Small intestine (tissue), 7 donors: Measurements from ENCODE around the gene KLHL11. TPM values are rescaled to one million over a fixed set of nuclear protein-coding genes. Genes with fewer than 3 reads are reported as not detected.

Experiments
- DNase-seq, 2 donors: peaks; one replicate each; pipeline versions ENCODE4 v3.0.0 to v3.0.0-alpha.2; 2013
- FAIRE-seq: peaks from 2 replicates; lab custom pipeline; 2012; peaks lifted over from hg19 to GRCh38; lab: Jason Lieb, UNC
- H3K27ac ChIP-seq, 3 donors: one replicate each; pipeline ENCODE4 v1.5.1; 2013; ENCODE audit warnings: low read length in 2 of 3, mild to moderate bottlenecking in 2 of 3, control low read depth in 1 of 3, inconsistent platforms in 1 of 3, low read depth in 1 of 3, moderate library complexity in 1 of 3
- H3K27me3 ChIP-seq, 3 donors: one replicate each; pipeline ENCODE4 v1.6.1; 2013; ENCODE audit warnings: low read length in 3 of 3, inconsistent platforms in 1 of 3; ENCODE audit not compliant: control insufficient read depth in 3 of 3, insufficient read depth in 3 of 3
- H3K36me3 ChIP-seq, 3 donors: one replicate each; pipeline ENCODE4 v1.6.1; 2013; ENCODE audit warnings: low read length in 3 of 3, inconsistent platforms in 1 of 3, low read depth in 1 of 3, mild to moderate bottlenecking in 1 of 3, moderate library complexity in 1 of 3; ENCODE audit not compliant: control insufficient read depth in 3 of 3, insufficient read depth in 2 of 3
- H3K4me1 ChIP-seq, 3 donors: one replicate each; pipeline ENCODE4 v1.6.1; 2013; ENCODE audit warnings: low read length in 2 of 3, inconsistent platforms in 1 of 3, low read depth in 1 of 3, mild to moderate bottlenecking in 1 of 3, moderate library complexity in 1 of 3; ENCODE audit not compliant: control insufficient read depth in 3 of 3, insufficient read depth in 2 of 3
- H3K4me3 ChIP-seq, 3 donors: one replicate each; pipeline ENCODE4 v1.5.1; 2013; ENCODE audit warnings: low read length in 3 of 3, control low read depth in 1 of 3, inconsistent platforms in 1 of 3, low read depth in 1 of 3, mild to moderate bottlenecking in 1 of 3, moderate library complexity in 1 of 3
- H3K9me3 ChIP-seq, 2 donors: one replicate each; pipeline ENCODE4 v1.6.1; 2013; ENCODE audit warnings: low read depth in 1 of 2, low read length in 1 of 2; ENCODE audit not compliant: control insufficient read depth in 2 of 2, insufficient read depth in 1 of 2
- WGBS, 3 donors: extraction: QIAGEN DNeasy Blood & Tissue Kit; methylation state at CpG; one replicate each; pipeline ENCODE4 v1.1.7; 2013; 5-methylcytosine and 5-hydroxymethylcytosine counted together
- polyA plus RNA-seq, 4 donors: library from polyadenylated mRNA; stranded (reverse) in 3 of 4; unstranded in 1 of 4; fragments of 200-250 nt in 3 of 4; fragments of 120-200 nt in 1 of 4; gene quantifications; one replicate each; pipeline versions ENCODE4 v1.2.1 to v1.2.3, GENCODE V29; 2013
- donor health status: healthy with polysubstance abuse.
- donor health status: control.
- donor health status: control.
- donor health status: Bipolar disorder and iron deficiency.
- donor health status: healthy.

The KLHL11 gene
- polyA plus RNA-seq, 4 donors = 1.7 to 5.1 TPM; not detected in 2

DNA sequence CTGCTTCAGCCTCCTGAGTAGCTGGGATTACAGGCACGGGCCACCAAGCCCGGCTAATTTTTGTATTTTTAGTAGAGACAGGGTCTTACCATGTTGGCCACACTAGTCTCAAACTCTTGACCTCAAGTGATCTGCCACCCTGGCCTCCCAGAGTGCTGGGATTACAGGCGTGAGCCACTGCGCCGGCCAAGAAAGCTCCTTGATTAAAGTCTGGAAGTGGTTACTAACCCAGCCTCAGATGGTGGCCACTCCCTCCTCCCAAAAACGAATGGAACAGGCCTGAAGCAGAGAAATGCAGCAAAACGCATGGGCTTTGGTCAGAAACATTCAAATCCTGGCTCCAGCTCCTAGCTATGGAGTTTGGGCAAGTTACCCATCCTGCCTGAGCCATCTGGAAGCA lies 41.1 kb downstream of the KLHL11 start:
- DNase-seq = no peak
- Histone ChIP-seq H3K27me3 (no peaks in the 10 kb centered on the region), H3K4me1 (no peaks in the 10 kb centered on the region), H3K4me3 (no peak overlapping the region), H3K9me3 (no peaks in the 10 kb centered on the region), H3K36me3 (peaks cover 0 to 68% (median 0%) of the 10 kb centered on the region in 3 donors), H3K27ac (no peak overlapping the region)
- 63 to 80% (median 70%) methylated on average over 6 to 7 of the region's 7 CpGs for WGBS, 3 donors
- FAIRE-seq = no peak

DNA sequence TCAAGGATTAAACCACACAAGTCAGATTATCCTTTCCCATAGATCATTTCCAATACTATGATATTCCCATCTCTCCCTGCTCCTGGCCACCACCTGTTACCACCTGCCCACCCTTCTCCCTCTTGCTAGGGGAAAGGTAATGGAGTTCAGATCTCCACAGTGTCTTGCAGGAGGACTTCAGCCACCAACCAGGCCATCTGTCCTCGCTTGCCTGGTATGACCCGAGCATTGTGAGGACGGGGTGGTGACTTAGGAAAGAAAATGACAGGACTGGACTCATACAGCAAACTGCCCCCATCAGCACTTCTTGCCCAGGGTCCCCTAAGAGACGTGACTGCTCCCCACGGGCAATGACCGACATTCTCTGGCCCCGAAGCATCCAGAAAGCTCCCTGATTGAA lies 41.6 kb downstream of the KLHL11 start:
- Histone ChIP-seq H3K27ac (no peak overlapping the region), H3K36me3 (peaks cover 0 to 66% (median 0%) of the 10 kb centered on the region in 3 donors), H3K4me3 (no peak overlapping the region), H3K27me3 (no peaks in the 10 kb centered on the region), H3K9me3 (no peaks in the 10 kb centered on the region), H3K4me1 (no peaks in the 10 kb centered on the region)
- DNase-seq = no peak
- WGBS, 3 donors = 90 to 92% (median 90%) methylated on average over 7 of the region's 7 CpGs
- no peak for FAIRE-seq

DNA sequence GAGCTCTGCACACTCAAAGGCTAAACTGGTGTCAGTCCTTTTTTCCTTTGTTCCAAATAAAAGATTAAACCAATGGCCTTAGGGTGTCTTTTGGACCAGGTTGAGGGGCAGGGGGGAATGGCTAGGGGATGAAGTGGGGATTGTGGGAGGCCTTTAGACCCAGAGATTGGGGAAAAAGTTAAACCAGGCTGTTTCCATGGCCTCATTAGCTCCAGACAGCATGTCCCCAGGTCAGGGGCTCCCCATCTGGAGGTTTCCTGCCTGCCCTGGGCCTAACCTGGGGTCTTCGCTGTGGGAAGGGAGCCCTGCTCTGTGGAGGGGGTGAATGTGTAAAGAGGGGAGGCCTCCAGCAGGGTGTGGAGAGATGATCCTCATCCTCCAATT lies 42.1 kb downstream of the KLHL11 start:
- no peak overlapping the region for H3K4me3 ChIP-seq
- no peaks in the 10 kb centered on the region for H3K4me1 ChIP-seq
- DNase-seq = no peak
- H3K9me3 ChIP-seq = no peaks in the 10 kb centered on the region
- H3K27me3 ChIP-seq = no peaks in the 10 kb centered on the region
- H3K36me3 ChIP-seq = peaks cover 0 to 65% (median 0%) of the 10 kb centered on the region in 3 donors
- 86 to 100% (median 100%) methylated on average over 1 of the region's 1 CpG for WGBS, 3 donors
- FAIRE-seq = no peak
- H3K27ac ChIP-seq = no peak overlapping the region

GRCh38 chr17:41822216-41823140 lies 42.7 kb downstream of the KLHL11 start:
- H3K4me3 ChIP-seq = no peak overlapping the region
- DNase-seq = no peak
- peaks cover 0 to 63% (median 0%) of the 10 kb centered on the region in 3 donors for H3K36me3 ChIP-seq
- 70 to 83% (median 76%) methylated on average over 12 of the region's 12 CpGs for whole genome bisulfite sequencing, 3 donors
- no peaks in the 10 kb centered on the region for H3K9me3 ChIP-seq
- no peak for FAIRE-seq
- no peaks in the 10 kb centered on the region for H3K27me3 ChIP-seq
- H3K4me1 ChIP-seq = no peaks in the 10 kb centered on the region
- no peak overlapping the region for H3K27ac ChIP-seq

GRCh38 chr17:41821776-41822175 lies 43.4 kb downstream of the KLHL11 start:
- FAIRE-seq (no peak), DNase-seq (no peak)
- H3K9me3 ChIP-seq = no peaks in the 10 kb centered on the region
- no peak overlapping the region for H3K4me3 ChIP-seq
- peaks cover 0 to 61% (median 0%) of the 10 kb centered on the region in 3 donors for H3K36me3 ChIP-seq
- H3K4me1 ChIP-seq = no peaks in the 10 kb centered on the region
- WGBS, 3 donors = 75 to 88% (median 81%) methylated on average over 14 of the region's 14 CpGs
- H3K27me3 ChIP-seq = no peaks in the 10 kb centered on the region
- no peak overlapping the region for H3K27ac ChIP-seq

GRCh38 chr17:41818024-41818423 lies 47.2 kb downstream of the KLHL11 start:
- Histone ChIP-seq H3K4me1 (peaks cover 0 to 2% (median 0%) of the 10 kb centered on the region in 3 donors), H3K36me3 (peaks cover 0 to 36% (median 0%) of the 10 kb centered on the region in 3 donors), H3K27ac (no peak overlapping the region), H3K9me3 (no peaks in the 10 kb centered on the region), H3K4me3 (no peak overlapping the region), H3K27me3 (no peaks in the 10 kb centered on the region)
- FAIRE-seq (no peak), DNase-seq (no peak)
- 90 to 97% (median 95%) methylated on average over 18 to 20 of the region's 20 CpGs for WGBS, 3 donors

DNA sequence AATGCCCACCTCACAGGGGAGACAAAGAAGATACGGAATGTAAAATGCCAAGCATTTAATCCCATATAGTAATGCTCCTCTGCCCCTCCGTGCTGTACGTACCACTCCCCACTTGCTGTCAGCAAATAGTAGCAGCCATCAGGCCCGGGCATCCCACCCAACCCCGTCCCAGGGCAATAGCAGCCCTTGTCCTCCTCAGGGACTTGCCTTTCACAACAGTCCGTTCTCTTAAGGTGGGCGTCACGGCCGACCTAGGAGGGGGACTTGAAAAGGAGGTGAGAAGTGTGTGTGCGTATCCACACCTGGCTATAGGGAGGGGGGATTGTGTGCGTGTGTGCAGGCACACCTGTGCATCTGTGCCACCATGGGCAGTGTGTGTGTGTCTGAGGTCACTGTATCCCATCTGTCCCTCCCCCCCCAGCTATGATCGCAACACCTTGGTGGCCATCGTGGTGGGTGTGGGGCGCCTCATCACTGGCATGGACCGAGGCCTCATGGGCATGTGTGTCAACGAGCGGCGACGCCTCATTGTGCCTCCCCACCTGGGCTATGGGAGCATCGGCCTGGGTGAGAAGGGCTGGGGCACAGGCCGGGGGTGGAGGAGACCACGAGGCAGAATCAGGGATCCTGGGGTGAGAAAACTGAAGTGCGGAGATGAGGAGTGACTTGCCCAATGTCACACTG lies 48.4 kb downstream of the KLHL11 start:
- Histone ChIP-seq H3K4me3 (no peak overlapping the region), H3K27me3 (peaks cover 0 to 6% (median 0%) of the 10 kb centered on the region in 3 donors), H3K4me1 (peaks cover 0 to 13% (median 0%) of the 10 kb centered on the region in 3 donors), H3K9me3 (no peaks in the 10 kb centered on the region), H3K36me3 (peaks cover 0 to 32% (median 0%) of the 10 kb centered on the region in 3 donors), H3K27ac (no peak overlapping the region)
- DNase-seq (no peak), FAIRE-seq (no peak)
- WGBS, 3 donors = 91 to 93% (median 93%) methylated on average over 23 of the region's 23 CpGs

DNA sequence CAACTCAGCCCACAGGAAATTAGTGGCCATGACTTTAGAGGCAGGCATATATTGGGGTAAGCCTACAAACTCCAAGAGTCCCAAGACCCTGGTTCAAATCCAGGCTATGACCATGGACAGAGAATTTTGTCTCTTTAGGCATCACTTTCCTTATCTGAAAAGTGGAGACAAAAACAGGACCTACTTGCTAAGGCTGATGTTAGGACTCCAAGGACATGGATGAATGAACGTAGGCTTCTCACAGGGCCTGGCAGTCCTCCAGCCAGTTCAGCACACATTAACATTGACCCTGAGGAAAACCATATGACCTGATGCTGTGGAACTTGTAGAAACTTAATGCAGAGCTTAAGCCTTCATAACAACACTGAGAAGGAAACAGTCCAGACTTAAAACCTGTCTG lies 51.0 kb downstream of the KLHL11 start:
- Histone ChIP-seq H3K4me1 (peaks cover 0 to 27% (median 0%) of the 10 kb centered on the region in 3 donors), H3K27ac (no peak overlapping the region), H3K27me3 (peaks cover 0 to 6% (median 0%) of the 10 kb centered on the region in 3 donors), H3K36me3 (peaks cover 0 to 27% (median 0%) of the 10 kb centered on the region in 3 donors), H3K9me3 (peaks cover 0 to 5% of the 10 kb centered on the region in 2 donors), H3K4me3 (no peak overlapping the region)
- DNase-seq (no peak), FAIRE-seq (no peak)
- 52 to 60% (median 55%) methylated on average over 1 of the region's 1 CpG for WGBS, 3 donors
